Limb (tissue), 2 donors: Measurements from ENCODE around the gene MGA.

Experiments used
- DNase-seq, 2 donors: peaks; one replicate each; pipeline ENCODE4 v3.0.0-alpha.2; 2016; ENCODE audit errors: extremely low spot score in 2 of 2

Gene MGA

DNA sequence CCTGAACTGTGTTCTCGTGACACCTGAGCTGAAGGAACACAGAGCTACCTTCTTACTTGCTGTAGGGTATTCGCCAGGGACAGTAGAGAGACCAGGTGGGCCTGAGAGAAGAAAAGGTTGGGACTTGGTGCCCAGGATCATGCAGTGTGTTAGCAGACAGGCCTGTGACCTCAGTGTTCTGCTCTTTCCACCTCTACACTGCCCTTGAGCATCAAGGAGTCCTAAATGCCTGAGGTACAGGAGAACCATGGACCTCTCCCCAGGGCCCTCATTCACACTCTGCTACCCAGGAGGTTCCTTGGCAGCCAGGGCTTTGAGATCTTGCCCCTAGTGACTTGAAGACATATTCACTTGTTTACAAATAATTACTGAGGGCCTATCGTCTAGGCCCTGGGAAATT is 145.5 kb downstream of the MGA start:
- no peak for DNase-seq

DNA sequence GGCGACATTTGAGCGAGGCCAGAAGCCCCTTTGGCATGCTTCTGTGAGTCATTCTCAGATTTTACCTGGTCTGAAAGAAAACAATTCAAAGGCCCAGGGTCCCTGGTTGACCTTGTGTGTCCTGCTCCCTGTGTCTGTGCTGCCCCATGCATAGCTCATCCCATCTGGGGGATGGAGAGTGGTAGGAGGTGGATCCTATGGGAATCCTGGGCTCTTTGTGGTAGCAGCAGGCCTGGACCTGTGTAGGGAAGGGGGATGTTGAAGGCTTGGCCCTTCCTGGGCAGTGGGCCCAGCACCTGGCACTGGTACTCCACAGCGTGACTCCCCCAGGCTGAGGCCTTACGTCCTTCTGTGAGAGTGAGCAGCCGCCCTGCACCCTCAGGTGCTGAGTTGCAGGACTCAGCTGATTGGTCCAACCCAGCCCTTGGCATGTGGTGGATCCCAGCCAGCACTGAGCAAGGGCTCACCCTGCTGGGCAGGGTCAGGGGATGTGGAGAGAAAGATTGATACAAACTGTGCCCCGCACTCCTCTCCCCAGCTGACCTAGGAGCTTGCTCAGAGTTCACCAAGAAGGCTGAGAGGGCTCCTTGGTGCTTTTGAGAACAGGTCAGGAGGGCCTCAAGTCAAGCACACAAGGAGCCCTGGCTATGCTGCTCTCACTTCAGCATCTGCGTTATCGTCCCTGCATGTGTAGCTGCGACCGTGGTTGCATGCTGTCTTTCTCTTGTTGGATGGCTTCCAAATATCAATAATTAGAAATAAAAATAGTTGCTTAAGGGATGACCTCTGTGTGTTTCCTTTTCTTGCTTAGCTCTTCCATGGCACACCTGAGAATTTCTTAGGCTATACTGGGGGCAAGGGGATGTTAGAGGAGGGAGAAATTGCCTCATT is 146.3 kb downstream of the MGA start:
- no peak for DNase-seq

DNA sequence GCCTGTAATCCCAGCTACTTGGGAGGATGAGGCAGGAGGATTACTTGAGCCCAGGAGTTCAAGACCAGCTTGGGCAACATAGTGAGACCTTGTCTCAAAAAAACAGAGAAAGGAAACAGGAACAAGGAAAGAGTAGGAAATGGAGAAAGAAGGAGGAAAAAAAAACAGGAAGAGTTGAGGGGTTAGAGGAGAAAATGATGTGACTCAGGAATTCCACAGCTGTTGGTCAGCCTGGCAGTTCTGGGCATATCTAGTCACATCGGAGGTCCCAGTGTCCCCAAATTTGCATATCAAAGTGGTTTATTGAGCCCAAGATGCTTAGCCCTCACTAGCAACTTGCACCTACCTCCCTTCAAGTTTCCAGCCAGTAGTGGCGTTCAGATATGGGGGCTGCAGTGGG is 148.9 kb downstream of the MGA start:
- DNase-seq, result no peak

DNA sequence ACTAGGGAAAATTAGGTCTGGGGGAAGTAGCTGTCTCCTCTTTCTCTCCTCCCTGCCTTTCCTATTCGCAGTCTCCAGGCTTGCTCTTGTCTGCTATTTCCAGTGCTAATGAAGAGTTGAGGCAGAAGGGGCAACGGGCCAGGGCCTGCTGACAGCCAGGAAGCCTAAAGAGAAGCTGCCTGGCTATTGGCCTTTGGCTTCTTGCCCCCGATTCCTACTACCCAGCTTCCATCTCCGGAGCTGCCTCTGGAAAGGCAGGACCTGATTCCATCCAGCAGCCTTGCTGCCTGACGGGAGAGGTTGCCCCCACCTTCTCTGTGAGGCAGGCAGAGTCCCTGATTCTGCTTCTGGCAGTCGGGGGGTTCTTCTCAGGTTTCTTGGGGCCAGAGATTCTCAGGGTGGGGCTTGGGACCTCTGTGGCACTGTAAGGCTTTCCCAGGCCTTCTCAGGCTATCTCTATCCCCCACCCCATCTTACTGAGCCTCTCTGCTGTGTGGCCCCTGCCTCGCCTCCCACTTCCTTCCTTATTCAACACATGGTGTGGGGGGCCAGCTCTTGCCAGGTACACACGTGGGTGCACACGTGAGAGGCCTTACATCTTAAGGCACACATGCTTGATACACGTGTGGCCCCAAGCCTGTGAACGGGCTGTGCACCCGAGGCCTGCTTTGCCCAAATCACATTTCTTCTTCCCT is 149.5 kb downstream of the MGA start:
- no peak for DNase-seq

DNA sequence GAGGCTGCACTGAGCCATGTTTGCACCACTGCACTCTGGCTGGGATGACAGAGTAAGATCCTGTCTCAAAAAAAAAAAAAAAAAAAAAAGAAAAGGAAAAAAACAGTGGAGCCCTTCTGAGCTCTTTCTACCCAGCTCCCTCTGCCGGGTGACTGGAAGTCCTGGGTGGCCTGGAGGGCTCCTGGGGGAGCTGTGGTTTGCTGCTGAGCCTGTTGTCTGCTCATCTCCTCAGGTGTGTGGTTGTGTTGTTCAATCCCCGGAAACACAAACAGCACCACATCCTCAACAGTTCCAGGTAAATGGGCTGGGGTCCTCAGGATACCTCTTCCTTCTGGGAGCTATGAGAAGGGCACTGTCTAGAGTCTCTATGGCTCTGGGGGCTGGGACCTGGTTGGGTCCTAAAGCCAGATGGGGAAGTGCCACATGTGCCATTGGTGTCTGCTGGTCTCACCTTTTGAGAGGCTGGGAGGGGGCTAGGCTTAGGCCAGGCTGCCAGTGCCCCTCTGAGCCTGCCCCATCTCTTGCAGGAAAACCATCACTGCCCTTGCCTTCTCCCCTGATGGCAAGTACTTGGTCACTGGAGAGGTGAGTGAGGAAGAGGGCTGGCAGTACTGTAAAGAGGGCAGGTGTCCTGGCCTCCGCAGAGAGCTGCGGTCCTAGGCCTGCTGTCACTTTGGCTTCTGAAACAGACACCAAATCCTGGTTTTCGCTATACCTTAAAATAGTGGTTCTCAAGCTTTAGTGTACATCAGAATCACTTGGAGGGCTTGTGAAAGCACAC is 150.6 kb downstream of the MGA start:
- no peak for DNase-seq

DNA sequence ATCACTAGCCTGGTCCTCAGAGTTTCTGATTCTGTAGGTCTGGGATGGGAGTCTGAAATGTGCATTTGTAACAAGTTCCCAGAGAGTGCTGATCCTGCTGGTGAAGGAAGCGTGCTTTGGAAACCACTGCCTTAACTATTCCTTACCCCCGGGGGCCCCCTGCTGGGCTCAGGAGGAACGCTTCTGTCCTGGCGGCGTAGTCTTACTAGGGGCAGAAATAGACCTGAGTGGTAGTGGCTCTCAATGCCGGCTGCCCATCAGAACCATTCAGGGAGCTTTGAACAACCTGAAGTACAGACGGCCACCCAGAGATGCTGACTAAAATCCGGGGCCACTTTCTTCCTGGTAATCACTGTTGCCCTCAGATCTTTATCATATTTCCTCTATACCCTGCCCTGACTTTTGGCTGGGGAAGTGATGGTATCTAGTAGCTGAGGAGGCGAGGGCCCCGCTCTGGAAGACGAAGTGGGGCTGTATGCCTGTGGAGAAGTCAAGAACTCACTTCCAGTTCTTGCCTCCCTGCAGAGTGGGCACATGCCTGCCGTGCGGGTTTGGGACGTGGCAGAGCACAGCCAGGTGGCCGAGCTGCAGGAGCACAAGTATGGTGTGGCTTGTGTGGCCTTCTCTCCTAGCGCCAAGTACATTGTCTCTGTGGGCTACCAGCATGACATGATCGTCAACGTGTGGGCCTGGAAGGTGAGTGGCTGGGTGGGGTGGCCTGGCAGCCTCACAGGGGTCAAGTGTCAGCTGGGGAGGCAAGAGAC is 151.4 kb downstream of the MGA start:
- DNase-seq, result peak; percentile 85 to 86

DNA sequence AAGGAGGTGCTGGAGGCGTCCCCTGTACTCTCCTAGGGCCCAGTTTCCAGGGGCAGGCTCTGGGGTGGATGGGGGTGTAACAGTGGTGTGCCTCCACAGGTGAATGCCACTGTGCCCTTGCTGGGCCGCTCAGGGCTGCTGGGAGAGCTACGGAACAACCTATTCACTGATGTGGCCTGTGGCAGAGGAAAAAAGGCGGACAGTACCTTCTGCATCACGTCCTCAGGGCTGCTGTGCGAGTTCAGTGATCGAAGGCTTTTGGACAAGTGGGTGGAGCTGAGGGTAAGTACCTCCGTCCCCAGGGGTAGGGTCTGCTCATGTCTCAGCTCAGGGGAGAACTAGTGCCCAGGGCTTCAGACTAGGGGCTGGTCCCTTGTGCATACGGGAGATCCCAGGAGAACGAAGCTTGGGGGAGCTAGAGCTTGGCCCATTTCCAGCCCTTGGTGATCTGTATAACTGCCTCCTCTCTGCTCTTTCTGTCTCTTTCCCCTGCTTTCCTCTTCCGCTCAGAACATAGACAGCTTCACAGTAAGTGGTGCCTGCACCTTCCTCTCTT is 152.7 kb downstream of the MGA start:
- no peak for DNase-seq

DNA sequence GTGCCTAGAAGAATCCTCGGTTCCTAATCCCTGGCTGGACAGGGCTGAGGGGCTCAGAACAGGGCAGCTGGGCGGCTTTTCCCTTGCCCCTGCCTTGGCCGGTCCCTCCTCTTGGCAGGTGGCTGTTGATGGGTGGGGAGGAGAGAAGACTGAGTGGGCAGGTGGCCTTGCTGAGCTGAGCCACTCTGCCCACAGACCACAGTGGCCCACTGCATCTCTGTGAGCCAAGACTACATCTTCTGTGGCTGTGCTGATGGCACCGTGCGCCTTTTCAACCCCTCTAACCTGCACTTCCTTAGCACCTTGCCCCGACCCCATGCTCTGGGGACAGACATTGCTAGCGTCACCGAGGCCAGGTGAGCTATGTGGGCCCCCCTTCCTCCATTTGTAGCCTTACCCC is 153.2 kb downstream of the MGA start:
- no peak for DNase-seq

DNA sequence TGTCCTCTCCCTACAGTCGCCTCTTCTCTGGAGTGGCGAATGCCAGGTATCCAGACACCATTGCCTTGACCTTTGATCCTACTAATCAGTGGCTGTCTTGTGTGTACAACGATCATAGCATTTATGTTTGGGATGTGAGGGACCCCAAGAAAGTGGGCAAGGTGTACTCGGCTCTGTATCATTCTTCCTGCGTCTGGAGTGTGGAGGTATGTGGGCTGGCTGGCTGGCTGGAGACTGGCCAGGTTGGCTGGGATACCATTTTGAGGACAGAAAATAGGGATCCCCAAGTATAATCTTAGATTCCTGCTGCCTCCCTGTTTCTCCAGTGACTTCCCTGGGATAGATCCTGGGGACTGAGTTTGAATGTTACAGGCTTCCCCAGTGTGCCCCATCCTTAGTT is 154.3 kb downstream of the MGA start:
- DNase-seq, result no peak

DNA sequence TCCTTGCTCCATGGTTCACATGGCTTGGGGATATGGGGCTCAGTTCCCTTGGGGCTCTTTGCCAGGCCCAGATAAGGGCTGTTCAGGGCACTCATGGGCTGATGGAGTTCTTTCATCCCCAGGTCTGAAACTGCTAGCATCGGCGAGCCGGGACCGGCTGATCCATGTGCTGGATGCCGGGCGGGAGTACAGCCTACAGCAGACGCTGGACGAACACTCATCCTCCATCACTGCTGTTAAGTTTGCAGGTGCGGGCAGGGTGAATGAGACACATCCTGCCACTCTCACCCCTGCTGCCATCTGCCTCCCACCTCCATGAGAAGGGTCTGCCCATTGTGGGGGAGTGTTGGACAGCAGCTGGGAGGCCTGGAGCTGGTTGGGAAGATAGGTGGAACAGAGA is 156.6 kb downstream of the MGA start:
- DNase-seq, result no peak

DNA sequence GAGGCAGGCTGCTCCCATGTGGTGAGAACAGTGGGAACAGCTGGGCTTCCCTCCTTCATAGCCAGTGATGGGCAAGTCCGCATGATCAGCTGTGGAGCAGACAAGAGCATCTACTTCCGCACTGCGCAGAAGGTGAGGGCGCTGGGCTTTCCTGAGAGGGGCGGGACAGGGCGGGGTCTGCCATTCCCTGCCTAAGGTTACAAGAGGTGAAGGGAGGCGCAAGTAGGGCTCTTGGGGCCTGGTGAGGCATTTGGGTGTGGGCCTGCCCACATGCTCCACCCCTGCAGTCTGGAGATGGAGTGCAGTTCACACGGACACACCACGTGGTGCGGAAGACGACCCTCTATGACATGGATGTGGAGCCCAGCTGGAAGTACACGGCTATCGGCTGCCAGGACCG is 157.1 kb downstream of the MGA start:
- no peak for DNase-seq

DNA sequence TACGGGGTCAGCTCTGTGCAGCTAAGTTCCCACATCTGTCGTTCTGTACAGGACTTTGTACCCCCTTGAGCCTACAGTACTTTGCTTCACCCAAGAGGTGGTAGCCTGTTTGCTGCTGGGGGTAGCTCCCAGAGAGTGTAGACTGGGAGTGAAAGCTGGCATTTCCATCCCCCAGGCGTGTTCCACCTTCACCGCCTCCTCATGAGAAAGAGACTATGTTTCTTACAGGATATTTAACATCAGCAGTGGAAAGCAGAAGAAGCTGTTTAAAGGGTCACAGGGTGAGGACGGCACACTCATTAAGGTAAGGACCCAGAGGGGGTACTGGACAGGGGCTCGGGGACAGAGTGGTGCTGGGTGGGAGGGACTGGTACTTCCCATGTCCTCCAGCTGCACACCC is 157.6 kb downstream of the MGA start:
- DNase-seq, result no peak

DNA sequence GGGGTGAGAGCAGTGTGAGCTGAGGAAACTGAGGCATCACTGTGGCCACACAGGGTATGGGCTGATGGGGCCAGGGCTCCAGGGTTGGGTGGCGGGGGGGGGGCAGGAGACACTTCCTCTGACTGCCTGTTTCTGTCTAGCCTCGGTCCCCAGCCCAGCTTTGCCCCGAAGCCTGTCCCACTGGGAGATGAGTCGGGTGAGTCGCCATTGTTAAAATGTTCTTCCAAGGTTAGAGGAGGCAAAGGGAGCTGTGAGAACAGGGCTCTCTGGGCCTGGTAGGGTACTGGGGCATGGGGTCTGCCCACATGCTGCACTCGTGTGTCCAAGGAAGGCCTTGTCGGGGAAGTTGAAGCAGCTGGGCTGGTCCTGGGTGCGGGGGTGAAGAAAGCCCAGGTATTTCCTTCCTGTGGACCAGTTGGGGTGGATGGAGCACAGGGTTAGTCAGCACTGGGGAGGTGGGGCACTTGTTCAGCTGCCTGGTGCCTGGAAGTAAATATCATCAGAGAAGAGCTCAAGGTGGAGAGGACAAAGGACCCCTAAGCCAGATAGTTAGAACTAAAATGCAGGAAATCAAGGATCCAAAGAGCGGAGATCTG is 159.3 kb downstream of the MGA start:
- DNase-seq, result no peak

DNA sequence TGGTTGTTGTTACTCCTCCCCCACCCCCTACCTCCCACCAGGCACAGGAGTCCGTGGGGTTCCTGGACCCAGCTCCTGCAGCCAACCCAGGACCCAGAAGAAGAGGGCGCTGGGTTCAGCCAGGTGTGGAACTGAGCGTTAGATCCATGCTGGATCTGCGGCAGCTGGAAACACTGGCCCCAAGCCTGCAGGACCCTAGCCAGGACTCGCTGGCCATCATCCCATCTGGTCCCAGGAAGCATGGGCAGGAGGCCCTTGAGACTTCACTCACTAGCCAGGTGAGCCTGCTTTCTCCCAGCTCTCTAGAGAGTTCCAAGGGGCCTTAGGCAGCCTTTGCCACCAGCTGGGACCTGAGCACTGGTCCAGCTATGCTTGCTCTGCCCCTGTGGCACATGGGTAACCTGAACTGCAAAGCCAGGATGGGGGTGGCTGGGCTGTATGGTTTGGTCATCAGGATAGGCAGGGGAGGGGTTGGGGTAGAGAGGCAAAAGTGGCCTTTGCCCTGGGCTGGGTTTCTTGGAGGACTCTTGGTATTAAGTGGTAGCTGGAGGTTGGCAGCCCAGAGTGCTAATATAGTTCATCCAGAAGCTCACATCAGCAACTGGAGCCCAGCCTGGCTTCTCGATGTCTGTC is 160.7 kb downstream of the MGA start:
- no peak for DNase-seq

DNA sequence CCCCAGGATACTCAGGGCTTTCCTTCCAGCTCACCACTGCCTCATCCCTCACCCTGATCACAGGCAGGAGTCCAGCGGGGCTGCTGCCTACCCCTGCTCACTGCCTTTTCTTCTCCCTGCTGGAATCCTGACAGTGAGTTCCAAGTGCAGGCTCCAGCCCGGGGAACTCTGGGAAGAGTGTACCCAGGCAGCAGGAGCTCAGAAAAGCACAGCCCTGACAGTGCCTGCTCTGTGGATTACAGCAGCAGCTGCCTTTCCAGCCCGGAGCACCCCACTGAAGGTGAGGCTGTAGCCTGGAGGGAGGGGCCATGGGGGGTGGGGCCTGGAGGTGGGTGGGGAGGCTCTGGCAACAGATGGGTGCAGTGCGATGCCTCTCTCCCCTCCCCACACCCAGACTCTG is 161.6 kb downstream of the MGA start:
- no peak for DNase-seq

DNA sequence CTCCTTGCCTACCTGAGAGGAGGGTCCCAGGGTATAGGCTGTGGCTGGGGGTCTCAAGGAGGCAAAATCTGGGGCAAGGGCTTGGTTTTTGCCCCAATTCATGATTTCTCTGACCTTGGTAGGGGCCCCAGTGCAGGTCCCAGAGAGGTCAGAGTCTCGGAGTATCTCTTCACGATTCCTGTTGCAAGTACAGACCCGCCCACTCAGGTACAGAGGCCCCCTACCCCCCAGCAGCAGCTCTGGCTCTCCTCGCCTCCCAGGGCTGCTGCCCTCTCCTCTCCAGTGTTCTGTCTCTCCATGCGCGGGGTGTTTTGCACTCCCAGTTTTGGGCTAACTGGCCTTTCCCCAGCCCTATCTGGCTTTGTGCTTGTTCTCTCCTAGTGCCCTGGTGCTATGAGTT is 162.3 kb downstream of the MGA start:
- no peak for DNase-seq
